Urinary bladder (tissue), 4 donors: ENCODE results near the gene SYNPR. TPM values are rescaled to one million over a fixed set of nuclear protein-coding genes. Genes with fewer than 3 reads are reported as not detected.

ENCODE experiments used
- DNase-seq: peaks from one replicate; pipeline ENCODE4 v3.0.0-alpha.2; 2015; ENCODE audit errors: extremely low spot score
- H3K27ac ChIP-seq: one replicate; pipeline ENCODE4 v1.5.1; 2013; ENCODE audit warnings: low read depth, mild to moderate bottlenecking, moderate library complexity
- H3K36me3 ChIP-seq: one replicate; pipeline ENCODE4 v1.6.1; 2013; ENCODE audit warnings: mild to moderate bottlenecking, moderate library complexity; ENCODE audit not compliant: insufficient read depth
- H3K4me1 ChIP-seq: one replicate; pipeline ENCODE4 v1.6.1; 2013; ENCODE audit warnings: mild to moderate bottlenecking, moderate library complexity; ENCODE audit not compliant: insufficient read depth
- H3K4me3 ChIP-seq: one replicate; pipeline ENCODE4 v1.5.1; 2013; ENCODE audit warnings: low read depth, low read length
- WGBS: extraction: QIAGEN DNeasy Blood & Tissue Kit; methylation state at CpG from one replicate; pipeline ENCODE4 v1.1.7; 2013; 5-methylcytosine and 5-hydroxymethylcytosine counted together
- polyA plus RNA-seq: library from polyadenylated mRNA; stranded (reverse); fragments of 200-250 nt; gene quantifications from one replicate; pipeline ENCODE4 v1.2.3, GENCODE V29; 2013
- total RNA-seq: library from RNA; depleted of rRNA; stranded (reverse); fragments of >200 nt; gene quantifications from one replicate; pipeline ENCODE4 v1.2.3, GENCODE V29; 2014
- donor health status: healthy with polysubstance abuse.
- donor health status: healthy.

The SYNPR gene
- total and polyA plus RNA-seq, 2 donors: 0.95 TPM; not detected in 1

DNA sequence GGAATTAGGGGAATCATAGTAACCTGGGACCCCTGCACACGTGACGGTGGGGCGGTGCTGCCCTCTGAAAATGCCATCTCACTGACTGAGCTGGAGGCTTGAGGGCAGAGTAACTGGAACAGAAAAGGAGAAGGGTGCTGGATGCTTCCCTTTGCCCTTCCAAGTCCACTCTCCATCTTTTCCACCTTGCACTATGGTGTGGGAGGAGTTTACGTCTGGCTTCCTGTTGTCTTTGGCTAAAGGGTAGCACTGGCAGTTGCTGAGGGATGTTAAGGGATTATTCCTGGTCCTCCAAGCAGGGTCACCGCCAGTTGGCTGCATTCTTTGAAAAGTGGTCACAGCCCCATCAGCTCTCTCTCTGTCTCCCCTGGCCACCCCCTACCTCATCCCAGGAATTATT, 245.0 kb downstream of the SYNPR start:
- Histone ChIP-seq H3K36me3 (no peaks in the 10 kb centered on the region), H3K4me3 (no peak overlapping the region), H3K27ac (no peak overlapping the region), H3K4me1 (no peaks in the 10 kb centered on the region)
- DNase-seq: no peak
- 66% methylated on average over 5 of the region's 5 CpGs for WGBS

- Histone ChIP-seq H3K4me1 (no peaks in the 10 kb centered on the region), H3K36me3 (no peaks in the 10 kb centered on the region), H3K4me3 (no peak overlapping the region), H3K27ac (no peak overlapping the region)
- DNase-seq: no peak
- WGBS: 83% methylated on average over 4 of the region's 4 CpGs
Measured at GRCh38 chr3:63528325-63529000, 250.4 kb downstream of the SYNPR start.

GRCh38 chr3:63532521-63532920, 254.4 kb downstream of the SYNPR start:
- Histone ChIP-seq H3K27ac (no peak overlapping the region), H3K4me3 (no peak overlapping the region), H3K36me3 (no peaks in the 10 kb centered on the region), H3K4me1 (no peaks in the 10 kb centered on the region)
- no peak for DNase-seq
- 43% methylated on average over 5 of the region's 5 CpGs for WGBS

DNA sequence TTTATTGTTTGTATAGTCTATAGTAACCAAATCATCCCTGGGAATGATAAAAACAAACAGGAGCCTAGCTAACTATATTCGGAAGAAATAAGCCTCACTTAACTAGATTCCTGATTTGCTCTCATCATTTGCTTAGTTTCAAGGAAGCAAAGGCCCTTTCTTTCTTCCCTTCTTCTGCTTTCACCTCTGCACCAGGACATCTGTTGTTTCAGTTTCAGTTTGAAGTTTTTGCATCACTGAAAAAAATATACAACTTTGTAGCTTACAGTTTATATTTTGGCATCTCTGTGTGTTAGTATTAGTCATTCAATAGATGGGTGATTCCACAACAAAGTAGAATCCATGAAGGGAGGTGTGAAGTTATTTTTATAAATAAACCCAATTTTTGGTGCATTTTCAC, 260.8 kb downstream of the SYNPR start:
- no peaks in the 10 kb centered on the region for H3K36me3 ChIP-seq

GRCh38 chr3:63555767-63556166, 277.7 kb downstream of the SYNPR start:
- H3K36me3 ChIP-seq: no peaks in the 10 kb centered on the region
- H3K27ac ChIP-seq: no peak overlapping the region
- no peaks in the 10 kb centered on the region for H3K4me1 ChIP-seq
- WGBS: 73% methylated on average over 1 of the region's 1 CpG
- no peak for DNase-seq
- no peak overlapping the region for H3K4me3 ChIP-seq

More for the DNA sequence above, 260.8 kb downstream of the SYNPR start:
- WGBS: 60% methylated on average over 1 of the region's 1 CpG
- no peaks in the 10 kb centered on the region for H3K4me1 ChIP-seq
- H3K27ac ChIP-seq: no peak overlapping the region
- DNase-seq: no peak
- no peak overlapping the region for H3K4me3 ChIP-seq

DNA sequence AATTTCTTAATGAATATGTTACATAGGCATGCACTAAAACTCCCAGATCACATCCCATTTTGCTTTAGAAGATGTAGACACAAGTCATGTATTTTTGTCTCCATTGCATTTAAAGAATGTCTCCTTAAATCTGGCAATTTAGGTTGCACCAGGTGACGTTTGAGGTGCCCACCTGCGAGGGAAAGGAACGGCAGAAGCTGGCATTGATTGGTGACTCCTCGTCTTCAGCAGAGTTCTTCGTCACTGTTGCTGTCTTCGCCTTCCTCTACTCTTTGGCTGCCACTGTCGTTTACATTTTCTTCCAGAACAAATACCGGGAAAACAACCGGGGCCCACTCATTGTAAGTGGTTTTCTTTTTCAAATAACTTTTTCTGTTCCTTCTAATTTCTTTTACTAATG, 278.3 kb downstream of the SYNPR start:
- Histone ChIP-seq H3K36me3 (no peaks in the 10 kb centered on the region), H3K27ac (no peak overlapping the region), H3K4me3 (no peak overlapping the region), H3K4me1 (no peaks in the 10 kb centered on the region)
- 77% methylated on average over 9 of the region's 9 CpGs for WGBS
- DNase-seq: no peak

GRCh38 chr3:63557912-63558311, 279.8 kb downstream of the SYNPR start:
- DNase-seq: no peak
- Histone ChIP-seq H3K4me3 (no peak overlapping the region), H3K36me3 (no peaks in the 10 kb centered on the region), H3K27ac (no peak overlapping the region), H3K4me1 (no peaks in the 10 kb centered on the region)

GRCh38 chr3:63559884-63560283, 281.8 kb downstream of the SYNPR start:
- H3K4me3 ChIP-seq: no peak overlapping the region
- DNase-seq: no peak
- H3K36me3 ChIP-seq: no peaks in the 10 kb centered on the region
- H3K27ac ChIP-seq: no peak overlapping the region
- 17% methylated on average over 2 of the region's 2 CpGs for WGBS
- H3K4me1 ChIP-seq: no peaks in the 10 kb centered on the region

GRCh38 chr3:63561879-63562278, 283.8 kb downstream of the SYNPR start:
- 22% methylated on average over 1 of the region's 1 CpG for WGBS
- no peaks in the 10 kb centered on the region for H3K4me1 ChIP-seq

GRCh38 chr3:63562323-63562722, 284.2 kb downstream of the SYNPR start:
- WGBS: 33% methylated on average over 4 of the region's 4 CpGs

More at GRCh38 chr3:63561879-63562278, 283.8 kb downstream of the SYNPR start:
- DNase-seq: no peak
- no peak overlapping the region for H3K27ac ChIP-seq
- no peaks in the 10 kb centered on the region for H3K36me3 ChIP-seq
- H3K4me3 ChIP-seq: no peak overlapping the region

DNA sequence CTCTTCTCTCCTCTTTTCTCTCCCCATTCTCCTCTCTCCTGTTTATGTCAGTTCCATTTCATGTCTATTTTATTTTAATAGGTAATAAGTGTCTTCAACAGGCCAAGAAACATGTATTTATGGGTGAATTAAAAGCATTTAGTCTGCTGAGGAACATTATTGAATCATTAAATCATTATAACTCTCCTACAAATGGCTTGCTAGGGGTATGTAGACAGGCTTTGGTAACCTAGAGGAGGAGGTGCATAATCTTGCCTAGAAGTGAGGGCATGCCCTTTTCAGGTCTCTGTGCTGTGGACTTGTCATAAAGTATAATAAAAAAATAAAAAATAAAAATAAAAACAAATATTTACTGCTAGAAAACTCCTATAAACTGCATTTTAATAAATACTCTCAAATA, 285.5 kb downstream of the SYNPR start:
- Histone ChIP-seq H3K36me3 (no peaks in the 10 kb centered on the region), H3K4me3 (no peak overlapping the region), H3K4me1 (no peaks in the 10 kb centered on the region), H3K27ac (no peak overlapping the region)
- no peak for DNase-seq

More at GRCh38 chr3:63562323-63562722, 284.2 kb downstream of the SYNPR start:
- no peaks in the 10 kb centered on the region for H3K36me3 ChIP-seq
- DNase-seq: no peak
- no peak overlapping the region for H3K4me3 ChIP-seq
- no peaks in the 10 kb centered on the region for H3K4me1 ChIP-seq
- H3K27ac ChIP-seq: no peak overlapping the region

DNA sequence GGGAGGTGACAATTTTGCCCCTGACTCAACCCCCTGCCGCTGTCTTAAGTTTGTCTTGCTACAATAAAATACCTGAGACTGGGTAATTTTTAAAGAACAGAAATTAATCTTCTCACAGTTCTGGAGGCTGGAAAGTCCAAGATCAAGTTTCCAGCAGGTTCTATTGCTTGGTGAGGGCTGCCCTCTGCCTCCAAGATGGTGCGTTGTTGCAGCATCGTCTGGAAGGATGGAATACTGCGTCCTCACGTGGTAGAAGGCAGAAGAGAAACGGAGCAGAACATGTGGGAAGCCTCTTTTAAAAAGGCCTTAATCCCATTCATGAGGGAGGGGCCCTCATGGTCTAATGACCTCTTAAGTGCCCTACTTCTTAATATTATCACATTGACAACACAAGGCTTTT, 287.1 kb downstream of the SYNPR start:
- Histone ChIP-seq H3K4me3 (no peak overlapping the region), H3K36me3 (no peaks in the 10 kb centered on the region), H3K27ac (no peak overlapping the region), H3K4me1 (no peaks in the 10 kb centered on the region)
- WGBS: 71% methylated on average over 6 of the region's 6 CpGs
- no peak for DNase-seq

- 70% methylated on average over 3 of the region's 3 CpGs for WGBS
- no peaks in the 10 kb centered on the region for H3K36me3 ChIP-seq
- DNase-seq: no peak
- no peak overlapping the region for H3K4me3 ChIP-seq
- no peak overlapping the region for H3K27ac ChIP-seq
- H3K4me1 ChIP-seq: no peaks in the 10 kb centered on the region
Measured at GRCh38 chr3:63571682-63572081, 293.6 kb downstream of the SYNPR start.

DNA sequence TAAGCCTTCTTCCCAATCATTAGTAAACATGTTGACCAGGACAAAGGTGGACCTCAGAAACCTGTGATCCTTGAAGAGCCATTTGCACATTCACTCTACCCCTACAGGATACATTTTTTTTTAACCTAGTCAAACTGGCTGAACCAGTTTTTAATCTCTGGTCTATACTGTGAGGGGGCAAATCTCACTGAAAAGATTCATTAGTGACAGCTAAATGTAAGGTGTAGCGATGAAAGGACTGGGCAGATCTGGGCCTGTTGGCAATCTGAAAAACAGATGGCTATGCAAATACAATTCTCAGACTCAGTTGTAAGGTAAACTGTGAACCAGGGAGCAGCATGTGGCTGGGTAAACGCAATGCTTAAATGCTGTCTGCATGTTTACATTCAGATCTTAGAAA, 298.7 kb downstream of the SYNPR start:
- Histone ChIP-seq H3K4me1 (no peaks in the 10 kb centered on the region), H3K27ac (no peak overlapping the region), H3K36me3 (no peaks in the 10 kb centered on the region), H3K4me3 (no peak overlapping the region)
- WGBS: 68% methylated on average over 2 of the region's 2 CpGs
- DNase-seq: peak; percentile 76

DNA sequence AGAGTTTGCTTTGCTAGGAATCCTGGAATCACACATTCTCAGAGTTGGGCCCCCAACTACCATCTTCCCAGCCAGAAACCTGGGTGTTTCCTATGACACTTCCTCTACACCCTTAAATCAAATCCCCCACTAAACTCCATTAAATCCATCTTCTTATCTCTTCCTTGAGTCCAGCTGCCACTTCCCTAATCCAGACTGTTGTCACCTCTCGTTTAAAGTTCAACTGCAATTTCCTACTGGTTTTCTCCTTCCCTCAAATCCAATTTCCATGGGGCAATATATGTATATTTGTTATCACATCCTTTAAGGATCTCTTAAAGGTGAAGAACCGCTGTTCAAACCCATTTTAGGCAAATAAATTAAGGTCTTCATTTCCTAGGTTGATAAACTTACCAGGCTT, 300.8 kb downstream of the SYNPR start:
- no peaks in the 10 kb centered on the region for H3K36me3 ChIP-seq
- no peak overlapping the region for H3K27ac ChIP-seq
- no peaks in the 10 kb centered on the region for H3K4me1 ChIP-seq
- H3K4me3 ChIP-seq: no peak overlapping the region
- 52% methylated on average over 2 of the region's 2 CpGs for WGBS
- DNase-seq: no peak
